ENCODE data around the gene GDI1. TPM values are rescaled to one million over a fixed set of nuclear protein-coding genes. Genes with fewer than 3 reads are reported as not detected.

GDI1 gene
- polyA plus RNA-seq, 4 donors: 118 to 136 (median 132) TPM

- DNase-seq (ENCODE audit: low read depth in 4 of 4, low spot score in 3 of 4): no peak
Observed at GRCh38 chrX:154435171-154435733, 1.7 kb upstream of the GDI1 start.

- no peak for DNase-seq (ENCODE audit: low read depth in 4 of 4, low spot score in 3 of 4)
Observed at GRCh38 chrX:154436374-154436982, 476 bp upstream of the GDI1 start.

GRCh38 chrX:154437971-154438893 lies 1.3 kb downstream of the GDI1 start:
- DNase-seq (ENCODE audit: low read depth in 4 of 4, low spot score in 3 of 4): no peak

- no peak for DNase-seq (ENCODE audit: low read depth in 4 of 4, low spot score in 3 of 4)
Observed at GRCh38 chrX:154439841-154440240, 2.9 kb downstream of the GDI1 start.

DNA sequence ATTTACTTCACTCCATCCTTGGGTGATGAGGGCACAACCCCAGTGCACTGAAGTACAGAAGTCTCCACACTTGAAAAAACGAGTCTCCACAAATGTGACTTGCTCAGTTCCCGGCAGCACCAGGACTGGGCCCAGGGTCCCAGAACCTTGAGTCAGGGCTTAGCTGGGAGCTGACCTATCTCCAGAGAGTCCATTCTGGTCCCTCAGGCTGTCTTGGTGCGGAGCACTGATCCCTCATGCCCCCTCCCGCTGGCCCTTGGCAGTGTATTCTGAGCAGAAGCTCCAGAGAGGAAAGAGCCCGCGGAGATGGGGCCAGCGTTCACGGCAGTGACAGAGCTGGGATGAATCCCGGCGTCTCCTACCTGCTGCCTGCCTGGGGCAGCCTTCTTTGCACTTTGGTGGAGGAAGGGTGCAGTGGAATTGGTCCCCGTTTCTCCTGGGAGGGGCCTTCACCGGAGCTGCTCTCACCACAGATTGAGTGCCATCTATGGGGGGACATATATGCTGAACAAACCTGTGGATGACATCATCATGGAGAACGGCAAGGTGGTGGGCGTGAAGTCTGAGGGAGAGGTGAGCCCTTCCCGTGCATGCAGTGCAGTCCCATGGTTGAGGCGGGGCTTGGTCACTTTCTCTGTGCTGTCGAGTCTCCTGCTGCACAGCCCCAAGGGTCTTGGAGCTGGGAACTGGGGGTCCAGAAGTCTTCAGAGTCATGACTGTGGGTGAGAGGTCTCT lies 3.8 kb downstream of the GDI1 start:
- no peak for DNase-seq (ENCODE audit: low read depth in 4 of 4, low spot score in 3 of 4)

- no peak for DNase-seq (ENCODE audit: low read depth in 4 of 4, low spot score in 3 of 4)
Observed at GRCh38 chrX:154441564-154441963, 4.6 kb downstream of the GDI1 start.

DNA sequence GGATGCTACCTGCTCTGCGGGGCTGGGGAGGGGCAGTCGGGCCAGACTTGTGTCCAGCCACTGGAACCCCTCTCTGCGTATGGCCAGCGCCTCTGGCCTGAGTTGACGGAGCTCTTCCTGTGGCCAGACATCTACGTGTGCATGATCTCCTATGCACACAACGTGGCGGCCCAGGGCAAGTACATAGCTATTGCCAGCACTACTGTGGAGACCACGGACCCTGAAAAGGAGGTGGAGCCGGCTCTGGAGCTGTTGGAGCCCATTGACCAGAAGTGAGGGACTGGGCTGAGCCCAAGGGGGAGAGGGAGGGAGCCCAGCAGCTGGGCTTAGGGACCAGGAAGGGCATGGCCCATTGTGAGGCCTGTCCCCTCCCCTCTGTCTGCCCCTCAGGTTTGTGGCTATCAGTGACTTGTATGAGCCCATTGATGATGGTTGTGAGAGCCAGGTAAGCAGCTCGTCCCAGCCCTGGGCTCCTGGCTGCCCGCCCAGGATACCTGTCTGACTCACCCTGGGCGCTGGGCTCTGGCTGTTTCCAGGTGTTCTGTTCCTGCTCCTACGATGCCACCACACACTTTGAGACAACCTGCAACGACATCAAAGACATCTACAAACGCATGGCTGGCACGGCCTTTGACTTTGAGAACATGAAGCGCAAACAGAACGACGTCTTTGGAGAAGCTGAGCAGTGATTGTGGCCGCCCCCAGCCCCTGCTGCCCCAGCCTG lies 5.2 kb downstream of the GDI1 start:
- no peak for DNase-seq (ENCODE audit: low read depth in 4 of 4, low spot score in 3 of 4)

DNA sequence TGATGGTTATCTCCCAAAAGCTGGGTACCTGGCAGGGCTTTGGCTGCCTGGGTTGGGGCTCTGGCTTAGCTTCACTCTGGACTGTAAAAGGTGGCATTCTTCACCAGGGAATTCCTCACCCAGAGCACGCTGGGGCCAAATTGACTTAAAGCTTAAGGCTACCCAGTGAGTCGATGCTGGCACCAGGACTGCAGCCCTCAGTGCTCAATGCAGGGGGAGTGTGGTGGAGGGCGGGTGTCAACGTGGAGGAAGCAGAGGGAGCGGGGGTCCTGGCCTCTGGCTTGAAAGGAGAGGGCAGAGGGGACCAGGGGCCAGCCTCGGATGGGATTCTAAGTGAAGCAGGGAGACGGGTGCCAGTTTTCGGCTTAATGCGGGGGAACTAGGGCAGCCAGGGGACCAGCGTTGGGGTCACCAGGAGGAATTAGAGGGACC lies 6.5 kb downstream of the GDI1 start:
- no peak for DNase-seq (ENCODE audit: low read depth in 4 of 4, low spot score in 3 of 4)

DNA sequence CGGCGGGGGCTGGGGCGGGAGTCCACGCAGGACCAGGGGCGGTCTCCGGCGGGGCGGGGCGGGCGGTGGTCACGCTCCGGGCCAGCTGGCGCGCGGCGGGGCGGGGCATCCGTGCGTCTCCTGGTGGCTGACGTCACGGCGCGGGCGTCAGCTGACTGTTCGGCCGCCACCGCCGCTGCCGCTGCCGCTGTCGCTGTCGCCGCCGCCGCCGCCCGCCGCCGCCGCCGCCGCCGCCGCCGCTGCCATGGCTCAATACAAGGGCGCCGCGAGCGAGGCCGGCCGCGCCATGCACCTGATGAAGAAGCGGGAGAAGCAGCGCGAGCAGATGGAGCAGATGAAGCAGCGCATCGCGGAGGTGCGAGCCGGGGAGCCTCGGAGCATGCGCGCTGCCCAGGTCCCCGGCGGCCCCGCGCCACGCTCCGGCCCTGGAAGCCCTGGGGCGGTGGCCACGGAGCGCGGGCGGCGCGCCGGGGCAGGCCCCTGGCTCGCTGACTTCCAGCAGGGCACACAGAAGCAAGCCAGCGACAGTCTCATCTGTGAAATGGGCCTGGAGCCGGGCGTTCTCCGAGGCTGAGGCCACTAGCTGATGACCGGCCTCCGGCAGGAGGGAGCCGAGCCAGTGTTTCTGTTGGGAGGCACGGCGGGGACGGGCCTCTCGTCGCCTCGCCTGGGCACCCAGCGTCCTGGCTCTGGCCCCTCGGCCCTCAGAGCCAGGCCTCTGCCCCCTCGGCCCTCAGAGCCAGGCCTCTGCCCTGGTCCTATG lies 7.2 kb downstream of the GDI1 start, which contains the start of gene FAM50A:
Gene FAM50A (plus strand): TSS at position 150 of the 763 bp plus-strand sequence. CDS start 95 bp downstream, at position 245.
- DNase-seq (ENCODE audit: low read depth in 4 of 4, low spot score in 3 of 4): no peak

- no peak for DNase-seq (ENCODE audit: low read depth in 4 of 4, low spot score in 3 of 4)
Observed at GRCh38 chrX:154444755-154445246, 7.8 kb downstream of the GDI1 start.

- no peak for DNase-seq (ENCODE audit: low read depth in 4 of 4, low spot score in 3 of 4)
Observed at GRCh38 chrX:154445776-154446175, 8.8 kb downstream of the GDI1 start.

GRCh38 chrX:154446430-154446829 lies 9.5 kb downstream of the GDI1 start:
- DNase-seq (ENCODE audit: low read depth in 4 of 4, low spot score in 3 of 4): no peak

- no peak for DNase-seq (ENCODE audit: low read depth in 4 of 4, low spot score in 3 of 4)
Observed at GRCh38 chrX:154448484-154448883, 11.5 kb downstream of the GDI1 start.

DNA sequence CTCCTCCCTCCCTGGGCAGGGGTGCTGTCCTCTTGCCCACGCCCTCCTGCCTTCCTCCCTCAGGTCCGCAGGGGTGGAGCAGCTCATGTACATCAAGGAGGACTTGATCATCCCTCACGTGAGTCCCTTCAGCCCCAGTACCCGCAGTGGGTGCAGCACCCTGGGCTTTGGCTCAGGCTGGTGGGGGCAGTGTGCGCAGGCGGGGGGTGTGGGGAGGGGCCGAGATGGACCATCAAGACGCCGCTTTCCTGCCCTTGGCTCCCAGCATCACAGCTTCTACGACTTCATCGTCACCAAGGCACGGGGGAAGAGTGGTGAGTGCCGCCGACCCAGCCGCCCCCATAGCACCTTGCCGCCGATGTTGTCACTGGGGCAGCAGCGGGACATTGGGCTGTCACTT lies 12.7 kb downstream of the GDI1 start:
- DNase-seq (ENCODE audit: low read depth in 4 of 4, low spot score in 3 of 4): no peak

DNA sequence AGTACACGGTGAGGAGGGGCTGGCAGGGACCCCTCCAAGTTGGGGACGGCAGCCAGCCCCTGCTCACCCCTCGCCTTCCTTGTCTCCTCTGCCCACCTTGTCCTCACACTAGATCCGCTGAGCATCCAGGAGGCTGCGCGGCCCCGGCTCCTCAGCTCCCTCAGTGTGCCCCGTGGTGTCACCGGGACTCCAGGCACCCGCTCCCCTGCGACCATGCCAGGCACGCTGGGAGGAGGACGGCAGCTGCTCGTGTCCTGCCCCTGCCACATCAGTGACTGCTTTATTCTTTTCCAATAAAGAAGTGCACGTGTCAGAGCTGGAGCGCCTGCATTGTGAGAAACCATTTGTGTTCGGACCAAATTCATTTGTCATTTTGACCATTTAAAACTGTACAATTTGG lies 13.4 kb downstream of the GDI1 start:
- no peak for DNase-seq (ENCODE audit: low read depth in 4 of 4, low spot score in 3 of 4)

DNA sequence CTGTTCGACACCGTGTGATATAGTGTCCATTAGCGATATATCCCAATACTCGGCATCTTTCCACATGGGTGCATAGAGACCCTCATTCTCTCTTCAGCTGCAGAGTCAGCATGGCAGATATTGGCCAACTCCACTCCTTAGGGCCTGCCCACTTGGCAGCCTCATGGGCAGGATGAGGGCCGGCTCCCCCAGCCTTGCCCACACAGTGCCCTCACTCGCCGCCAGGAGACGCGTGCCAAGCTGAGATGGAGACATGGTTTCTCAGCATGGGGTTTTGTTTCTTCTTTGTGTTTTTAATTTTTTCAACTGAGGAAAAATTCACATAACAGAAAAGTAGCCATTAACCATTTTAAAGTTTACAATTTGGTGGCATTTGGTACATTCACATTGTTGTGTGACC lies 15.9 kb downstream of the GDI1 start:
- DNase-seq (ENCODE audit: low read depth in 4 of 4, low spot score in 3 of 4): no peak

DNA sequence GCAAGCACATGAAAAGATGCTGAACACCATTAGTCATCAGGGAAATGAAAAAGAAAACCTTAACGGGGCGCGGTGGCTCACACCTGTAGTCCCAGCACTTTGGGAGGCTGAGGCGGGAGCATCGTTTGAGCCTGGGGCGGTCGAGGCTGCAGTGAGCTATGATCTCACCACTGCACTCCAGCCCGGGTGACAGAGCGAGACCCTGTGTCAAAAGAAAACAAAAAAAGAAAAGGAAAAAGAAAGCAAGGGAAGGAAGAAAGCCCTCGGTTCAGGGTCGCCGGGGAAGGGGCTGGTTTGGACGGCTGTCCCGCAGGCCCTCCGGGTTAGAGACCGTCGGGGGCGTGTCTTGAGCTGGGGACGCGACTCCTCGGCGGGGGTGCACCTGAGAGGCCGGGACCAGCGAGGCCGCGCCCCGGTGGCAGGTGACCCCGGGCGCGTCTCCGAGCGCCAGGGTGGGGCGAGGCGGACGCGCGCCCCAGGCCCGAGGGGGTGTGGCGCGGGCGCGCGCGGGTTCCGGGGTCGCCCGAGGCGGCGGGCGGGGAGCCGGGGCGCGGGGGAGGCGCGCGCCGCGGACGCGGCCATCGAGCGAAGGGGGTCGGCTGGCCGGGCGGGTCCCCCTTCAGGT lies 20.6 kb downstream of the GDI1 start:
- no peak for DNase-seq (ENCODE audit: low read depth in 4 of 4, low spot score in 3 of 4)

DNA sequence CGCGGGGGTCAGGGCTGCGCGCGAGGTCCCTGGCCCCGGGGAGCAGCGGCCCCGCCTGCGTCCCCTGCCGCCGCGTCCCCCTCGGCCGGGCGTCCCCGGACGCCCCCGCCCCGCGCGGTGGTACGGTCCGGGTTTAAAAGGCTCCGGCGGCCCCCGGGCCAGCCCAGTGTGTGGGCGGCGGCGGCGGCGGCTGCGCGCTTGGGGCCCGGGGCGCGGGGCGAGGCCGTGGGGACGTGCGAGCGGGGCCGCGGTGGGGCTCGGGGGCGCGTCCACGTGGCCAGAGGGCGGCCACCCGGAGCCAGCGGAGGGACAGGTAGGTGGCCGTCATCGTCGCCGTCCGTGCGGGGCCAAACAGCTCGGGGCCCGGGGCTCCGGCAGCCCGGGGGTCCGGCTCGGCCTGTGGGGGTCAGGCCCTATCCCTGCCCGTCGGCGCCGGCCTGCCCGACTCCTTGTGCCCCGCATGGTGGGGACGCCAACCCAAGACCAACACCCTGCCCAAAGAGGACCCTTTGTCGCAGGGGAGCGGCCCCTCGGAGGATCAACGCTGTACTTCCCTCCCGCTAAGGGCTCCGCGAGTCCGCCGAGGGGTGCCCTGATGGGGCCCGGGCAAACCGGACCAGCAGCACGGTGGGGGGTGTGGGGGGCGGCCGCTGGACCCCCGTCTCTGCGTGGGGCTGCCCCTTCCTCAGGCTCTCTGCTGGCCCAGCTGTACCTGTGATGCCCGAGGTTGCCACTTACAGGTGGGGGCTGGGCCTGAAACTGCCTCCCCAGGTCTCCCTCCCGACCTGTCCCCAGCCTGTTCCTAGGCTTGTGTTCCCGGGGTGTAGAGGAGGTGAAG lies 21.4 kb downstream of the GDI1 start, which contains the start of gene PLXNA3:
Gene PLXNA3 (plus strand): TSS at position 166 of the 838 bp plus-strand sequence. CDS start 1,903 bp downstream, outside the sequence.
- no peak for DNase-seq (ENCODE audit: low read depth in 4 of 4, low spot score in 3 of 4)

All from right renal pelvis (tissue), 4 donors.